Testis (tissue), 3 donors: ENCODE results near the gene RPTOR. TPM values are rescaled to one million over a fixed set of nuclear protein-coding genes. Genes with fewer than 3 reads are reported as not detected.

Experiments
- DNase-seq: peaks from one replicate; pipeline ENCODE4 v3.0.0-alpha.2; 2019
- H3K27ac ChIP-seq, 2 donors: fragments of 200-600 bp; sonication (generic); one replicate each; pipeline ENCODE4 v1.5.1; 2019
- H3K27me3 ChIP-seq: fragments of 200-600 bp; sonication (generic); one replicate; pipeline ENCODE4 v1.5.1; 2019
- H3K36me3 ChIP-seq: fragments of 200-600 bp; sonication (generic); one replicate; pipeline ENCODE4 v1.5.1; 2017; ENCODE audit warnings: low read depth; ENCODE audit errors: missing control alignments
- H3K4me1 ChIP-seq: fragments of 200-600 bp; sonication (generic); one replicate; pipeline ENCODE4 v1.5.1; 2019
- H3K4me3 ChIP-seq, 2 donors: fragments of 200-600 bp; sonication (generic); one replicate each; pipeline ENCODE4 v1.5.1; 2017 to 2019
- H3K9me3 ChIP-seq: fragments of 200-600 bp; sonication (generic); one replicate; pipeline ENCODE4 v1.5.1; 2017
- CTCF ChIP-seq, 3 experiments: fragments of 450-650 bp in 2 of 3; fragments of 200-600 bp in 1 of 3; sonication (generic) in 1 of 3; IDR thresholded peaks; one replicate each; pipeline ENCODE4 v1.5.1; 2016 to 2019; ENCODE audit warnings: antibody characterized with exemption in 3 of 3, mild to moderate bottlenecking in 2 of 3, moderate library complexity in 1 of 3
- POLR2A ChIP-seq: fragments of 450-650 bp; IDR thresholded peaks from one replicate; pipeline ENCODE4 v1.6.1; 2017; ENCODE audit warnings: antibody characterized with exemption, mild to moderate bottlenecking, moderate library complexity
- WGBS, 2 donors: methylation state at CpG; one replicate each; pipeline ENCODE4 v1.1.5; 2018; 5-methylcytosine and 5-hydroxymethylcytosine counted together
- intact Hi-C: fragments of 100-400 bp; cut with DNase I; formaldehyde crosslinking; loops from one replicate; pipeline ENCODE4 v1.15.1; 2023; ENCODE audit warnings: low total_unique reads
- polyA plus RNA-seq: library from polyadenylated mRNA; stranded (reverse); fragments of 350-450 nt; fragmentation: Illumina TruSeq; extraction: RNeasy Lipid Tissue Mini Kit (QIAGEN cat#74804); gene quantifications from one replicate; pipeline ENCODE4 v1.2.3, GENCODE V29; 2014; ENCODE audit warnings: low read depth, low replicate concordance; ENCODE audit not compliant: insufficient read depth
- total RNA-seq, 2 donors: library from RNA; depleted of rRNA; stranded (reverse); fragments of >200 nt; gene quantifications; one replicate each; pipeline ENCODE4 v1.2.3, GENCODE V29; 2016

Gene RPTOR
- total and polyA plus RNA-seq, 3 donors from 2014 or later = 21.8 to 68.3 (median 56.6) TPM

- no peak for TF ChIP-seq POLR2A
- TF ChIP-seq CTCF (IDR thresholded peaks at IDR 0.05) = no peak
- Histone ChIP-seq H3K27ac (no peak overlapping the region), H3K36me3 (no peaks in the 10 kb centered on the region), H3K27me3 (no peaks in the 10 kb centered on the region), H3K4me1 (peaks cover 7% of the 10 kb centered on the region), H3K9me3 (no peaks in the 10 kb centered on the region), H3K4me3 (no peak overlapping the region)
- intact Hi-C loops = no loop called here
- 79 to 84% methylated on average over 13 of the region's 13 CpGs for WGBS, 2 donors
- no peak for DNase-seq
Observed at GRCh38 chr17:80781211-80781610, 236.6 kb downstream of the RPTOR start.

GRCh38 chr17:80781807-80782277 lies 237.2 kb downstream of the RPTOR start:
- intact Hi-C loops = no loop called here
- Histone ChIP-seq H3K27me3 (no peaks in the 10 kb centered on the region), H3K36me3 (no peaks in the 10 kb centered on the region), H3K9me3 (no peaks in the 10 kb centered on the region), H3K4me1 (peaks cover 7% of the 10 kb centered on the region), H3K4me3 (no peak overlapping the region), H3K27ac (no peak overlapping the region)
- no peak for DNase-seq
- TF ChIP-seq POLR2A (no peak), CTCF (IDR thresholded peaks at IDR 0.05) (no peak)
- 84 to 86% methylated on average over 9 to 14 of the region's 14 CpGs for WGBS, 2 donors

- no peaks in the 10 kb centered on the region for H3K27me3 ChIP-seq
- H3K27ac ChIP-seq = no peak overlapping the region
- TF ChIP-seq CTCF (IDR thresholded peaks at IDR 0.05) (no peak), POLR2A (no peak)
- 54 to 56% methylated on average over 16 of the region's 16 CpGs for WGBS, 2 donors
- no peaks in the 10 kb centered on the region for H3K36me3 ChIP-seq
- peaks cover 7% of the 10 kb centered on the region for H3K4me1 ChIP-seq
- no peak for DNase-seq
- intact Hi-C loops = no loop called here
- H3K4me3 ChIP-seq = no peak overlapping the region
- H3K9me3 ChIP-seq = no peaks in the 10 kb centered on the region
Observed at GRCh38 chr17:80782536-80783427, 238.1 kb downstream of the RPTOR start.

- peaks cover 7% of the 10 kb centered on the region for H3K4me1 ChIP-seq
- no peak for DNase-seq
Observed at GRCh38 chr17:80783486-80783885, 238.8 kb downstream of the RPTOR start.

More at GRCh38 chr17:80783486-80783885, 238.8 kb downstream of the RPTOR start:
- WGBS, 2 donors = 79 to 80% methylated on average over 8 of the region's 8 CpGs
- Histone ChIP-seq H3K4me3 (no peak overlapping the region), H3K9me3 (no peaks in the 10 kb centered on the region), H3K27me3 (no peaks in the 10 kb centered on the region), H3K36me3 (no peaks in the 10 kb centered on the region), H3K27ac (peak overlapping the region in 1 of 2 donors; percentile 15)
- no peak for TF ChIP-seq CTCF (IDR thresholded peaks at IDR 0.05)
- TF ChIP-seq POLR2A = no peak
- intact Hi-C loops = no loop called here
